ENCODE measurements around the gene SLC35G2. TPM values are rescaled to one million over a fixed set of nuclear protein-coding genes. Genes with fewer than 3 reads are reported as not detected.
"Not testable (repeated sequence)": the region's sequence is repeated elsewhere in the genome, so short reads cannot be mapped to it uniquely, and the experiment has no call there.

Gene SLC35G2
- total and polyA plus RNA-seq, 5 experiments from 2014 or later, result 0.16 to 1.2 TPM; not detected in 3

DNA sequence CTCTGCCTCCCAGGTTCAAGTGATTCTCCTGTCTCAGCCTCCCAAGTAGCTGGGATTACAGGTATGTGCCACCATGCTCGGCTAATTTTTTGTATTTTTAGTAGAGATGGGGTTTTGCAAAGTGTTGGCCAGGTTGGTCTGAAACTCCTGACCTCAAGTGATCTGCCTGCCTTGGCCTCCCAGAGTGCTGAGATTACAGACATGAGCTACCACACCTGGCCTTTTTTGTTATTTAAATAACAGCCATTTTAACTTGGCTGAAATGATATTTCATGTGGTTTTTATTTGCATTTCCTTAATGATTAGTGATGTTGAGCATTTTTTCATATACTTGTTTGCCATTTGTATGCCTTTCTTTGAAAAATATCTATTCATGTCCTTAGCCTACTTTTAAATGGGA, 78.2 kb downstream of the SLC35G2 start:
- not testable (repeated sequence) for DNase-seq, H3K4me3 Mint-ChIP-seq, ATAC-seq, H3K27me3 Mint-ChIP-seq, H3K9me3 Mint-ChIP-seq
- Mint-ChIP-seq H3K4me1 (peaks cover 42 to 85% (median 75%) of the 10 kb centered on the region in 4 donors), H3K36me3 (peaks cover 9 to 28% (median 23%) of the 10 kb centered on the region in 3 donors), H3K27ac (peak overlapping the region in 8 of 10 donors; percentile 16 to 65 (median 49))
- POLR2A ChIA-PET, result interaction anchor here (1.1 kb wide), 1 partner anchor 35 kb away, joined by 4 read pairs; the partner anchor contains the start of gene NCK1

- DNase-seq (no peak), ATAC-seq (peak in 1 of 2 donors; percentile 36)
- H3K27me3 Mint-ChIP-seq, result no peaks in the 10 kb centered on the region
- H3K4me1 Mint-ChIP-seq, result peaks cover 36 to 82% (median 72%) of the 10 kb centered on the region in 4 donors
- peak overlapping the region; percentile 2 to 85 (median 67) for H3K27ac Mint-ChIP-seq
- H3K9me3 Mint-ChIP-seq, result peaks cover 3 to 21% (median 12%) of the 10 kb centered on the region in 9 donors
- H3K36me3 Mint-ChIP-seq, result peaks cover 17 to 35% (median 31%) of the 10 kb centered on the region in 3 donors
- H3K4me3 Mint-ChIP-seq, result peak overlapping the region in 8 of 10 donors; percentile 12 to 55 (median 44)
- POLR2A ChIA-PET, result interaction anchor here (0.6 kb wide), 2 partner anchors 58 to 145 kb away, joined by 3 to 8 read pairs; no protein-coding TSS in a partner anchor
Observed at GRCh38 chr3:136898549-136898948, 79.6 kb downstream of the SLC35G2 start.

GRCh38 chr3:136898954-136899353, 80.0 kb downstream of the SLC35G2 start:
- Mint-ChIP-seq H3K4me3 (peak overlapping the region in 9 of 10 donors; percentile 12 to 55 (median 43)), H3K27ac (peak overlapping the region; percentile 2 to 85 (median 67)), H3K4me1 (peaks cover 33 to 82% (median 68%) of the 10 kb centered on the region in 4 donors), H3K36me3 (peaks cover 21 to 38% (median 34%) of the 10 kb centered on the region in 3 donors), H3K9me3 (peaks cover 6 to 25% (median 16%) of the 10 kb centered on the region in 9 donors), H3K27me3 (no peaks in the 10 kb centered on the region)
- POLR2A ChIA-PET, result no interaction called here
- ATAC-seq, result peak; percentile 30 to 43
- no peak for DNase-seq

GRCh38 chr3:136899622-136900158, 80.8 kb downstream of the SLC35G2 start:
- H3K36me3 Mint-ChIP-seq, result peaks cover 21 to 40% (median 40%) of the 10 kb centered on the region in 3 donors
- H3K9me3 Mint-ChIP-seq, result peaks cover 6 to 28% (median 23%) of the 10 kb centered on the region in 9 donors
- POLR2A ChIA-PET, result no interaction called here
- H3K27ac Mint-ChIP-seq, result peak overlapping the region; percentile 15 to 85 (median 68)
- DNase-seq (no peak), ATAC-seq (peak in 1 of 2 donors; percentile 35)
- H3K27me3 Mint-ChIP-seq, result no peaks in the 10 kb centered on the region
- peaks cover 29 to 79% (median 63%) of the 10 kb centered on the region in 4 donors for H3K4me1 Mint-ChIP-seq
- H3K4me3 Mint-ChIP-seq, result peak overlapping the region in 9 of 10 donors; percentile 26 to 61 (median 49)

DNA sequence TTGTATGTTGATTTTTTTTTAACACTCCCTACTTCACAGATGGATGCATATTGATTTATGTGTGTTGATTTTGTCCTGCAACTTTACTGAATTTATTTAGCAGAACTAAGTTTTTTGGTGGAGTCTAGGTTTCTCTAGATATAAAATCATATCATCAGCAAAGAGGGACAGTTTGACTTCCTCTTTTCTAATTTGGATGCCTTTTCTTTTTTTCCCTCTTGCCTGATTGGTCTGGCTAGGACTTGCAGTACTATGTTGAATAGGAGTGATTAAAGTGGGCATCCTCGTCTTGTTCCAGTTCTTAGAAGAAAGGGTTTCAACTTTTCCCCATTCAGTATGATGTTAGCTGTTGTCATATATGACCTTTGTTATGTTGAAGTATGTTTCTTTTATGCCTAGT, 81.8 kb downstream of the SLC35G2 start:
- Mint-ChIP-seq H3K9me3 (peaks cover 6 to 37% (median 28%) of the 10 kb centered on the region in 9 donors), H3K4me3 (peak overlapping the region in 9 of 10 donors; percentile 18 to 58 (median 46)), H3K27ac (peak overlapping the region in 5 of 10 donors; percentile 22 to 82 (median 67)), H3K36me3 (peaks cover 22 to 47% (median 45%) of the 10 kb centered on the region in 3 donors), H3K4me1 (peaks cover 29 to 83% (median 64%) of the 10 kb centered on the region in 4 donors)
- ATAC-seq, H3K27me3 Mint-ChIP-seq, DNase-seq, POLR2A ChIA-PET: not testable (repeated sequence)

GRCh38 chr3:136901391-136901790, 82.5 kb downstream of the SLC35G2 start:
- peak overlapping the region in 6 of 10 donors; percentile 0 to 58 (median 37) for H3K4me3 Mint-ChIP-seq
- ATAC-seq (no peak), DNase-seq (no peak)
- POLR2A ChIA-PET, result no interaction called here
- H3K36me3 Mint-ChIP-seq, result peaks cover 25 to 46% (median 42%) of the 10 kb centered on the region in 3 donors
- peak overlapping the region in 4 of 10 donors; percentile 49 to 82 (median 69) for H3K27ac Mint-ChIP-seq
- peaks cover 0 to 1% (median 0%) of the 10 kb centered on the region in 5 donors for H3K27me3 Mint-ChIP-seq
- peaks cover 6 to 40% (median 28%) of the 10 kb centered on the region in 9 donors for H3K9me3 Mint-ChIP-seq
- peaks cover 30 to 83% (median 66%) of the 10 kb centered on the region in 4 donors for H3K4me1 Mint-ChIP-seq

- ATAC-seq, H3K27me3 Mint-ChIP-seq, POLR2A ChIA-PET, DNase-seq: not testable (repeated sequence)
- Mint-ChIP-seq H3K27ac (peak overlapping the region in 5 of 10 donors; percentile 10 to 57 (median 27)), H3K36me3 (peaks cover 25 to 44% (median 38%) of the 10 kb centered on the region in 3 donors), H3K4me1 (peaks cover 41 to 86% (median 72%) of the 10 kb centered on the region in 4 donors), H3K9me3 (peaks cover 6 to 40% (median 28%) of the 10 kb centered on the region in 9 donors), H3K4me3 (peak overlapping the region in 3 of 10 donors; percentile 5 to 36 (median 13))
Observed at GRCh38 chr3:136902530-136902929, 83.6 kb downstream of the SLC35G2 start.

DNA sequence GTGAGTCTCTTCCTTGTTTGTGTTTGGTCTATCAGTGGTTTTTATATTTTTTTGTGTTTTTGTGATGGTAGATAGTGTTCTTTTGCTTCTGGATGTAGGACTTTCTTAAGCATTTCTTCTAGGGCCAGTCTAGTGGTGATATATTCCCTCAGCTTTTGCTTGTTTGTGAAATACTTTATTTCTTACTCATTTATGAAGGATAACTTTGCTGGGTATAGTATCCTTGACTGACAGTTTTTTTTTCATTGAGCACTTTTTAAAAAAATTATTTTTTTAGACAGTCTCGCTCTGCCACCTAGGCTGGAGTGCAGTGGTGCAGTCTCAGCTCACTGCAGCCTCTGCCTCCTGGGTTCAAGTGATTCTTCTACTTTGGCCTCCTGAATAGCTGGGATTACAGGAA, 85.0 kb downstream of the SLC35G2 start:
- H3K27me3 Mint-ChIP-seq, result peaks cover 0 to 1% (median 0%) of the 10 kb centered on the region in 5 donors
- H3K4me1 Mint-ChIP-seq, result peaks cover 51 to 87% (median 76%) of the 10 kb centered on the region in 4 donors
- peak overlapping the region in 2 of 10 donors; percentile 2 to 63 for H3K4me3 Mint-ChIP-seq
- ATAC-seq, result no peak
- POLR2A ChIA-PET, result no interaction called here
- H3K27ac Mint-ChIP-seq, result peak overlapping the region in 1 of 10 donors; percentile 51
- H3K9me3 Mint-ChIP-seq, result peaks cover 6 to 40% (median 28%) of the 10 kb centered on the region in 9 donors
- no peak for DNase-seq
- peaks cover 25 to 44% (median 38%) of the 10 kb centered on the region in 3 donors for H3K36me3 Mint-ChIP-seq

- Mint-ChIP-seq H3K27me3 (peaks cover 0 to 1% (median 0%) of the 10 kb centered on the region in 5 donors), H3K36me3 (peaks cover 25 to 40% (median 34%) of the 10 kb centered on the region in 3 donors), H3K4me3 (no peak overlapping the region), H3K4me1 (peaks cover 51 to 87% (median 76%) of the 10 kb centered on the region in 4 donors), H3K9me3 (peaks cover 6 to 40% (median 26%) of the 10 kb centered on the region in 9 donors), H3K27ac (peak overlapping the region in 1 of 10 donors; percentile 53)
- DNase-seq, result no peak
- POLR2A ChIA-PET, result no interaction called here
- ATAC-seq, result no peak
Observed at GRCh38 chr3:136904746-136905145, 85.8 kb downstream of the SLC35G2 start.

Other genes starting within 250 kb of the SLC35G2 start
- gene STAG1, start 66.7 kb upstream of the SLC35G2 start, total RNA-seq, result 10 to 100 TPM; 47.7 to 51.2 TPM
- 10 to 100 TPM; 15.1 to 17.5 (median 16.9) TPM for gene STAG1, start 66.7 kb upstream of the SLC35G2 start, polyA plus RNA-seq
- gene NCK1, start 43.1 kb downstream of the SLC35G2 start, total RNA-seq, result 10 to 100 TPM; 52.6 to 62.2 TPM
- 10 to 100 TPM; 36.1 to 44.3 (median 37.7) TPM for gene NCK1, start 43.1 kb downstream of the SLC35G2 start, polyA plus RNA-seq
- 1 to 10 TPM; 3.6 to 3.9 TPM for gene IL20RB, start 138.9 kb downstream of the SLC35G2 start, total RNA-seq
- gene IL20RB, start 138.9 kb downstream of the SLC35G2 start, polyA plus RNA-seq, result under 1 TPM in 1 of 3 donors, not detected in 2; 0.68 TPM